ENCODE results near the gene GPC3.
"Not testable (repeated sequence)": the region's sequence is repeated elsewhere in the genome, so short reads cannot be mapped to it uniquely, and the experiment has no call there.

Gene GPC3

DNA sequence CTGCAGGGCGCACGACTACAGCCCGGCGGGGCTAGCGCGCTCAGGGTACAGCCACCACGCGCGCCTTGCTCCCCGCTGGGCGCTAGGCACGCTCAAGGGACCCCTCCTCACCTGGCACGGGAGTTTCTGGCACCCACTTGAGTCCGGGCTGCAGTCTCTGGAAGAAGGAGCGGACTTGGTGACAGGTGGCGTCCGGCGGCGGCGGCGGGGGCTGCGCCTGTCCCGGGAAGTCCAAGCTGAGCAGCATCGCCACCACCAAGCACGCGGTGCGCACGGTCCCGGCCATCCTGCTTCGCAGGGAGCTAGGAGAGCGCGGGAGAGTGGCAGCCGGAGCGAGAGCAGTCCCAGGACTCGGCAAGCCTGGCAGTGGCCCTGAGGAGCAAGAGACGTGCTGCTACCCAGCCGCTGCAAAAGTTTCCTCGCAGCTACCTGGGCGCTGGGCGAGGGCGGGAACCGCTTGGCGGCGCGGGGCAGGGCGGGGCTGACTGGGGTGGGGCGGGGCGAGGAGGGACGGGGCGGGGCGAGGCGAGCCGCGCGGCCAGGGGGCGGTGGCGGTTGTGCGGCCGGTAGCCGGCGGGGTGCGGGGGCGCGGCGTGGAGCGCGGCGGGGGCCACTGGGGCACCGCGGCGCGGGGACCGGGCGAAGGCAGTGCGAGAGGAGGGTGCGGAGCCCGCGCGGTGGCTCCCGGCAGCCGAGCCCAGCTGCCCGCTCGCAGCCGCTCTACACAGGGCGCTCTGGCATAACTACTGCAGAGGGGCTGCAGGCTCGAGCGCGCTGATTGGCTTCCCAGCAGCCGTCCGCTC is at the start of gene GPC3:
Gene GPC3, minus strand, starts transcription at position 431 of the 803 bp plus-strand sequence.
- DNase-seq = peak; percentile 49

- DNase-seq = no peak
Observed at GRCh38 chrX:134032441-134032840, 47.0 kb upstream of the GPC3 start.

DNA sequence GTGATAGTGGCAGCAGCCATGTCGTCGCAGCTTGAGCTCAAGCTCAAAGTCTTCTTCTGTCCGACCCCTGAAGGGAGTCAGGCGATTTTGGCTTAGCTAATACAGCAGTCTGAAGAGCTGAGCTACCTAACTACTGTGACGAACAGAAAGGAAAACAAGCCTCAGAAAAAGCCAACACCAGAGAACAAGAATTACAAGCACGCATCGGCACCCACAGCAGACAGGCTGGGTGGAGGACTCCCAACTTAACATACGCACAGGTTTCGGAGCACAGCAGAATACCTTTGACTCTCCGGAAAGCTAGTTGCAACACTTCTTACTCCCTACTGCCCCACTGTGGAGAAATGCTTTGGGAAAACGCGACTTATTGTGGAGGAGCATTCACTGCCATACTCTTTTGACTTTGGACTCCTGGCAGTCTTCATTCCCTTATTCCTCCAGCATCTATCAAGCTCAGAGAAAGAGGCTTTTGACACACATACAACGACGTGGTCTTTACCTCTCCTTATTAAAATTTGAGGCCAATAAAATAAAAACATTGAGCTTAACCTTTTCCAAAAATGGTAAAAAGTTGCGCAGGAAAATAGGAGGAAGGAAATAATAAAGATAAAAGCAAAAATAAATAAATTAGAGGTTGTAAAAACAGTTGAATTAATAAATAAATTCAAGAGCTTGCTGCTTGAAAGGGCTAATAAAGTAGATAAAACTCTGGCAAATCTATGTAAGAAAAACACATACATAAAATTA is 41.3 kb upstream of the GPC3 start:
- DNase-seq = peak; percentile 51

- DNase-seq = no peak
Observed at GRCh38 chrX:134025986-134026545, 40.7 kb upstream of the GPC3 start.

- no peak for DNase-seq
Observed at GRCh38 chrX:134024686-134025377, 39.4 kb upstream of the GPC3 start.

- DNase-seq = no peak
Observed at GRCh38 chrX:134023851-134024281, 38.5 kb upstream of the GPC3 start.

GRCh38 chrX:134020910-134021309 is 35.5 kb upstream of the GPC3 start:
- DNase-seq = no peak

DNA sequence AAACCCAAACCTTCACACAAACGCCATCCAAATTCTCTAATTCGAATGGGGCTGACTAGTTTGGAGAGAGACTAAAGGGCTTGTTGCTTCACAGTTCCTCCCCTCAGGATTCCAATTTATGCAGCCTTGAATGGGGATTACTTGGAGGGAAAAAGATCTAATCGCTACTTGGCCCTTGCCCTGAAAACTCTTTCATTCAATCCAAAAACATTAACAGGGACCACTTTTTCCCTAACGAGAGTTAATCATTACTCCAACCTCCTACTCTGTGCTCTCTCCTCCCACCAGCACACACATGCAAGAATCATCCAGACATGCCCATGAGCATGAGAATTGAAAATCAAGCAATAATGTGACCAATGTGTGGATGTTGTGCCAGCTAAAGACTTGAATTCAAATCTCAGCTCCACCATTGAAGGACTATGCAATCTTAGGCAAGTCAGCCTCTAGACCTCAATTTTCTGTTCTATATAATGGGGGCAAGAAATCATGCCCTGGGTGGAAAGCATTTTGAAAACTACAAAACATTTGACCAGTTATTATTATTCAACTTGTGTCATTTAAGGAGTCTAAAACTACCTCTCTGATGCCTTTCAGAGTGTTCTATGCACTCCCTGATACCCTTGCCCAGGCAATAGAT is 34.3 kb upstream of the GPC3 start:
- no peak for DNase-seq

- DNase-seq = not testable (repeated sequence)
Observed at GRCh38 chrX:134016309-134016708, 30.9 kb upstream of the GPC3 start.

GRCh38 chrX:134015510-134015909 is 30.1 kb upstream of the GPC3 start:
- not testable (repeated sequence) for DNase-seq

- DNase-seq = no peak
Observed at GRCh38 chrX:134013524-134013923, 28.1 kb upstream of the GPC3 start.

- DNase-seq = no peak
Observed at GRCh38 chrX:134013092-134013497, 27.7 kb upstream of the GPC3 start.

DNA sequence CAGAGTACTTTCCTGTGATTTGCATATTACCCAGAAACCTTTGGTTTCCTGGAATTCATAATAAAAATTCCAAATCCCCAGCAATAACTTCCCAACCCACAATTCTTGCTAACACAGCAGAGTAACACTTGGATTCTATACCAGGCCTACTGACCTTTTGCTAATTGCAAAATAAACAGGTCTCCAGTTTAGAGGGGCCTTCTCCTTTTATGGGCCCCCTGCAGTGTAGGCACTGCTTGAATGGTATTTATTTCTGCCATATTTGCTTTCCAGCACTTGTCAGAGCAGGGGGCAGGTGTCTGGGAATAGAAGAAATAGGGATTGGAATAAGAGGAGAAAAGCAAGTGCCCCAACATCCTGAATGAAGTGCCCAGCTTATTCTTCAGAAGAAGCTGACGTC is 25.3 kb upstream of the GPC3 start:
- no peak for DNase-seq

GRCh38 chrX:134007716-134008115 is 22.3 kb upstream of the GPC3 start:
- DNase-seq = no peak

GRCh38 chrX:134006484-134007161 is 21.2 kb upstream of the GPC3 start:
- DNase-seq = peak; percentile 27

DNA sequence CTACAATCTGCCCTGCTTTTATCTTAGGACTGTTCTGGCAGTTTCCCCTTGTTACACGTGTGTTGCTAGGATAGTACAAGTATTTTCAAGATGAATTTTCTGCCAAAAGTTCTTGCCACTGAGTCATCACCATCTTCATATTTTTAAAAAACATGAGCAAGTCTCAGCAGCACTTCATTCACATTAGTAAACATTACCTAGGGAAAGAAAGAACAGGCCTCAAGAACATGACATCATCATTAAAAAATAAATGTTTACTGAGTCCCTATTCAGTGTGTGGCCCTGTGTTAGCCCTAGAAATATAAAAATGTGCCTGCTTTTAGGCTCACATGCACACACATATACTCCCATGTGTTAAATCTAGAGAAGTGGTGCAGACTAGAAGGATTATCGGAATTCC is 18.7 kb upstream of the GPC3 start:
- DNase-seq = no peak

- DNase-seq = no peak
Observed at GRCh38 chrX:134002921-134003615, 17.7 kb upstream of the GPC3 start.

DNA sequence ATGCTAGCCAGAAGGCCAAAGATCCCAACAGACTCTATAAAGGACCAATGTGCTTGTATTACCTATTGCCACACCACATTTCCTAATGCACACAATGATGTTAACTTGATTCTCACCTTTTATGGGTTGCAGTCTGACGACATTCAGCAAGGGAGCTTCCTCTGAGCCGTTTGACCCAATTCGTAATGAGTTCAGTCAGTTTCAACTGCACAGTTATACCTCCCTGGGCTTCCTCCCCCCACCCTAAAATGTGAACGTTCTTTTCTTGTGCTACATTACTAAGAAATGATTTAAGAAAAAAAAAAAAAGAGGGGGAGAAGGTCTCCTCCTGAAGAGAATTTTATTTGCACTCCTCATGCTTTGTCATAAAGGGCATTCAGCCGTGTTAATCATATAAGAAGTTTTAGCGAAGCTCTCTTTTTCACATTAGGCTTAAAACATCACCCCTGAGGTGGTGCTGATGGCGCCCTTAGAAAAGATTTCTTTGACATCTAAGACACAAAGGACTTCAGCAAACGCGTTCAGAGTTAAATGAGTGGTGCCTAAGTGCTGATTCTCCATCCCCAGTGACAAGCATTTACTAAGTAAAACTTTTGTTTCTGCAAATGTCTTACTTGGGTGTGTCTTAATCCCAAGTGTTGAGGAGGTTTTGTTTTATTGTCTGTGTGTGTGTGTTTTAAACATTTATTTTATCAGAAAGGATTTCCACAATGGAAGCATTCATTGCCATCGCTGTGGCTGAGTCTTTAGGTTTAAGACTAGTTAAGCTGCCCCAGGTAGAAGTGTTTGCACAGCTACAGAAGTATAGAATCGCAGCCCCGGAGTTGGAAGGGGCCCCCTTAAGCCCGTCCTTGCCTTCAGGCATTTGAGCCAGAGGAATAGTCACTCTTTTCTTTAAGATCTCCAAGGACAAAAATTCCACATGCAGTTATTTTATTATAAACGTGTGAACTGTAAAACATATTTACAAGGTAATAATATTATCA is 15.2 kb upstream of the GPC3 start:
- no peak for DNase-seq

DNA sequence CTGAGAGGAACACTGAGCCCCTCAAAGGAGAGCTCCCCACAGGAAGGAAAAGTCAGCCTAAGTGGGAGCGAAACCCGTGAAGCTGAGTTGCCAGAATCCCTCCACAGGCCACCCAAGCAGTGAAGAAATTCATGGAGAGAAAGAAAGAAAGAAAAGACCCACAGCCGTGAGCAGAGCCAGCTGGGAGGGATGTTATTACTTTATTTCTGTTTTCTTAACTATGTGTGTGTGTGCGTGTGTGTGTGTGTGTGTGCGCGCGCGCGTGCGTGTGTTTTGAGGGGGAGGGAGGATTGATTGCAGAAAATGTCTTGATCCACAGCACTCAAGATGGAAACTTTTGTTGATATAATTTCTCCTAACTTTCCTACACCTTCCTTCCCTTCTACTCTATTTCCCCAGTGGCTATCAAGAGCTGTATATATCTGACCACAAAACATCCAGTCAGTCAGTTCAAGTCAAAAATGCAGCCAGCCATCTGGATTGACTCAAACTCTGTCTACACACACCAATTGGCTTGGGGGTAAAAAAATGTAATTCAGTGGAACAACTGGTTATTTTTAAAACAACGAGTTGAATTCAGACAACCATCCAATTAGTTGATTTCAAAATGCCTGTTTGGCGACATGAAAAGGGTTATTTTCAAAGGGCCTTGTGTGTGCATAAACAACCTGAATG is 13.8 kb upstream of the GPC3 start:
- no peak for DNase-seq

DNA sequence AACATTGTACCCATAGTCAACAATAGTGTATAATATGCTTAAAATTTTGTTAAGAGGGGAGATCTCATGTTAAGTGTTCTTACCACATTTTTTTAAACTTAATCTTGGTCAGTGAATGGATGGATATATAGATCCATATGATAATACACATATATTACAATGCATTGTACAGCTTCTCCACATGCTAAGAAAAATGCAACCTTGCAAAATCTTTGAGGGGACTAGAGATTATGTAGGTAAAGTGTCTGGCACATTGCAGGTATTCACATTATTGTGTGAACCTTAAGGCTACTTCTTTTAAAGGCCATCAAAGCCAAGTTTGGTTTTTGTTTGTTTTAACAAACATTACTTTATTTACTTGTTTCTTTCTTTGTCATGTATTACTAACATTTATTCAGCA is 10.4 kb upstream of the GPC3 start:
- no peak for DNase-seq

Data from stimulated activated CD4-positive, alpha-beta T cell treated with anti-CD3 and anti-CD28 coated beads, Interleukin-15, amount 100 ng/mL, for 24 hours (primary cell).